Keratinocyte (primary cell): ENCODE data around the gene COMMD7. TPM values are rescaled to one million over a fixed set of nuclear protein-coding genes. Genes with fewer than 3 reads are reported as not detected.
"Not testable (repeated sequence)": the region's sequence is repeated elsewhere in the genome, so short reads cannot be mapped to it uniquely, and the experiment has no call there.

Experiments used
- DNase-seq: peaks from one replicate; pipeline ENCODE4 v3.0.0-alpha.2; 2011; ENCODE audit warnings: low read depth, missing footprints, low spot score
- FAIRE-seq: peaks from 2 replicates; lab custom pipeline; 2011; peaks lifted over from hg19 to GRCh38; lab: Jason Lieb, UNC
- H2AFZ ChIP-seq: 2 replicates; pipeline ENCODE4 v1.6.0; 2012; ENCODE audit warnings: low read length, control low read depth, inconsistent platforms; ENCODE audit not compliant: control insufficient read depth
- H3K27ac ChIP-seq: 2 replicates; pipeline ENCODE4 v1.5.1; 2011; ENCODE audit warnings: low read length; ENCODE audit not compliant: control insufficient read depth, insufficient read depth
- H3K27me3 ChIP-seq: 3 replicates; pipeline ENCODE4 v1.6.0; 2011; ENCODE audit warnings: low read length; ENCODE audit not compliant: control insufficient read depth, insufficient read depth; ENCODE audit errors: extremely low read depth
- H3K36me3 ChIP-seq, 2 experiments: 2 replicates in 1 of 2; 3 replicates in 1 of 2; pipeline ENCODE4 v1.5.1; 2011; ENCODE audit warnings: low read length in 2 of 2, mild to moderate bottlenecking in 1 of 2; ENCODE audit not compliant: control insufficient read depth in 2 of 2, insufficient read depth in 2 of 2; ENCODE audit errors: extremely low read depth in 1 of 2
- H3K4me1 ChIP-seq: 3 replicates; pipeline ENCODE4 v1.5.1; 2011; ENCODE audit warnings: low read length; ENCODE audit not compliant: control insufficient read depth, insufficient read depth; ENCODE audit errors: extremely low read depth
- H3K4me2 ChIP-seq: 3 replicates; pipeline ENCODE4 v1.6.0; 2011; ENCODE audit warnings: low read depth, low read length; ENCODE audit not compliant: control insufficient read depth, insufficient read depth; ENCODE audit errors: extremely low read depth
- H3K4me3 ChIP-seq, 3 experiments: fragments of 200-600 bp in 1 of 3; sonication (generic) in 1 of 3; 2 replicates in 2 of 3; 3 replicates in 1 of 3; pipeline ENCODE4 v1.5.1; 2011 to 2016; ENCODE audit warnings: low read length in 3 of 3, mild to moderate bottlenecking in 3 of 3, control low read depth in 2 of 3, inconsistent platforms in 1 of 3, low read depth in 1 of 3, mixed read lengths in 1 of 3, mixed run types in 1 of 3, moderate library complexity in 1 of 3; ENCODE audit not compliant: control insufficient read depth in 2 of 3, insufficient read depth in 2 of 3; ENCODE audit errors: extremely low read depth in 1 of 3
- H3K79me2 ChIP-seq: 2 replicates; pipeline ENCODE4 v1.6.0; 2012; ENCODE audit warnings: low read length; ENCODE audit not compliant: control insufficient read depth, insufficient read depth
- H3K9ac ChIP-seq: 3 replicates; pipeline ENCODE4 v1.6.0; 2011; ENCODE audit warnings: low read length; ENCODE audit not compliant: control insufficient read depth, insufficient read depth; ENCODE audit errors: extremely low read depth
- H3K9me1 ChIP-seq: 3 replicates; pipeline ENCODE4 v1.6.0; 2011; ENCODE audit warnings: low read length; ENCODE audit not compliant: control insufficient read depth, insufficient read depth; ENCODE audit errors: extremely low read depth
- H3K9me3 ChIP-seq: 2 replicates; pipeline ENCODE4 v1.5.1; 2012; ENCODE audit warnings: low read depth, low read length; ENCODE audit not compliant: control insufficient read depth
- H4K20me1 ChIP-seq: 3 replicates; pipeline ENCODE4 v1.6.0; 2011; ENCODE audit warnings: low read length; ENCODE audit not compliant: control insufficient read depth, insufficient read depth; ENCODE audit errors: extremely low read depth
- CTCF ChIP-seq, 3 experiments: IDR thresholded peaks in 1 of 3; conservative IDR thresholded peaks in 1 of 3; optimal IDR thresholded peaks in 1 of 3; 2 replicates in 2 of 3; 3 replicates in 1 of 3; pipeline versions ENCODE3 to v1.5.1; 2011; ENCODE audit warnings: low read length in 3 of 3, mild to moderate bottlenecking in 3 of 3, moderate library complexity in 2 of 3, control low read depth in 1 of 3, inconsistent platforms in 1 of 3; ENCODE audit not compliant: insufficient read depth in 2 of 3; ENCODE audit errors: extremely low read depth in 1 of 3
- EZH2 ChIP-seq: IDR thresholded peaks from one replicate; pipeline ENCODE4 v1.6.1; 2012; ENCODE audit warnings: inconsistent platforms, mild to moderate bottlenecking, low read length, moderate library complexity
- dilution Hi-C: fragments of 300-500 bp; cut with MboI; formaldehyde crosslinking; loops from one replicate; pipeline ENCODE4 v1.7.0; 2020; ENCODE audit warnings: low sequenced_read_pairs; ENCODE audit not compliant: extremely low pct_ligation_motif_present
- polyA plus RNA-seq, 5 experiments: library from polyadenylated mRNA; depleted of rRNA in 3 of 5; stranded (reverse) in 3 of 5; stranded (forward) in 1 of 5; unstranded in 1 of 5; fragments of >200 nt; gene quantifications; 1 replicate in 1 of 5; 2 replicates in 3 of 5; 3 replicates in 1 of 5; pipeline versions ENCODE4 v1.2.1 to v1.2.3, GENCODE V29; 2011 to 2012; ENCODE audit warnings: missing spikeins in 2 of 5, low read depth in 1 of 5, low replicate concordance in 1 of 5

Gene COMMD7
- polyA plus RNA-seq, 1 donor (not counting 4 experiments of a cell fraction or from before 2014, with no cell fraction given): 39.9 TPM

GRCh38 chr20:32767418-32768198 lies 24.3 kb upstream of the COMMD7 start:
- dilution Hi-C loops: no loop called here
- Histone ChIP-seq H3K9ac (no peak overlapping the region), H3K4me3 (no peak overlapping the region), H3K9me3 (no peaks in the 10 kb centered on the region), H3K4me2 (no peak overlapping the region), H3K27me3 (no peaks in the 10 kb centered on the region), H3K27ac (no peak overlapping the region), H3K4me1 (peaks cover 3% of the 10 kb centered on the region), H3K9me1 (no peaks in the 10 kb centered on the region), H4K20me1 (no peaks in the 10 kb centered on the region), H3K36me3 (no peaks in the 10 kb centered on the region), H3K79me2 (no peaks in the 10 kb centered on the region), H2AFZ (no peak overlapping the region)
- DNase-seq: no peak
- FAIRE-seq: no peak
- TF ChIP-seq EZH2: no peak

- H3K27ac ChIP-seq, H3K9ac ChIP-seq, H3K9me1 ChIP-seq, DNase-seq, H3K9me3 ChIP-seq, FAIRE-seq, H2AFZ ChIP-seq, H3K27me3 ChIP-seq, dilution Hi-C loops, H3K79me2 ChIP-seq, H3K4me1 ChIP-seq, H3K36me3 ChIP-seq, H4K20me1 ChIP-seq, H3K4me2 ChIP-seq, H3K4me3 ChIP-seq: not testable (repeated sequence)
These were observed 22.1 kb upstream of the COMMD7 start for GRCh38 chr20:32765230-32765875.

- no peaks in the 10 kb centered on the region for H3K9me3 ChIP-seq
- no peak overlapping the region for H3K27ac ChIP-seq
- H3K79me2 ChIP-seq: no peaks in the 10 kb centered on the region
- no peaks in the 10 kb centered on the region for H3K9me1 ChIP-seq
- FAIRE-seq: no peak
- H3K9ac ChIP-seq: no peak overlapping the region
- H2AFZ ChIP-seq: no peak overlapping the region
- no peaks in the 10 kb centered on the region for H3K36me3 ChIP-seq
- no peak overlapping the region for H3K4me2 ChIP-seq
- dilution Hi-C loops: no loop called here
- no peaks in the 10 kb centered on the region for H3K27me3 ChIP-seq
- H3K4me1 ChIP-seq: peaks cover 3% of the 10 kb centered on the region
- no peak overlapping the region for H3K4me3 ChIP-seq
- no peaks in the 10 kb centered on the region for H4K20me1 ChIP-seq
- TF ChIP-seq CTCF (optimal IDR thresholded peaks at IDR 0.05 in 1 of 3, IDR thresholded peaks at IDR 0.05 in 1 of 3, conservative IDR thresholded peaks at IDR 0.05 in 1 of 3; ENCODE audit: extremely low read depth in 1 of 3, insufficient read depth in 2 of 3, low read length in 3 of 3) (no peak), EZH2 (no peak)
- no peak for DNase-seq
These were observed 21.0 kb upstream of the COMMD7 start for GRCh38 chr20:32764005-32764960.
